DOHH2 (cell line): ENCODE results near the gene AZIN2.
A peak's percentile ranks its signal among the peaks of the same experiment; 100 is the strongest.

Experiments
- EZH2phosphoT487 ChIP-seq: fragments of 200-600 bp; sonication (generic); IDR thresholded peaks from 2 replicates; pipeline ENCODE4 v1.6.1; 2017; ENCODE audit warnings: borderline replicate concordance, mild to moderate bottlenecking, antibody characterized with exemption, low read length, moderate library complexity, mixed read lengths
- TF ChIP-seq, protein P1 (sequence below): fragments of 200-600 bp; sonication (generic); IDR thresholded peaks from one replicate; pipeline ENCODE4 v1.5.1; 2014; ENCODE audit warnings: antibody characterized with exemption, mild to moderate bottlenecking, low read depth, low read length; ENCODE audit not compliant: poor library complexity, severe bottlenecking

DNA sequence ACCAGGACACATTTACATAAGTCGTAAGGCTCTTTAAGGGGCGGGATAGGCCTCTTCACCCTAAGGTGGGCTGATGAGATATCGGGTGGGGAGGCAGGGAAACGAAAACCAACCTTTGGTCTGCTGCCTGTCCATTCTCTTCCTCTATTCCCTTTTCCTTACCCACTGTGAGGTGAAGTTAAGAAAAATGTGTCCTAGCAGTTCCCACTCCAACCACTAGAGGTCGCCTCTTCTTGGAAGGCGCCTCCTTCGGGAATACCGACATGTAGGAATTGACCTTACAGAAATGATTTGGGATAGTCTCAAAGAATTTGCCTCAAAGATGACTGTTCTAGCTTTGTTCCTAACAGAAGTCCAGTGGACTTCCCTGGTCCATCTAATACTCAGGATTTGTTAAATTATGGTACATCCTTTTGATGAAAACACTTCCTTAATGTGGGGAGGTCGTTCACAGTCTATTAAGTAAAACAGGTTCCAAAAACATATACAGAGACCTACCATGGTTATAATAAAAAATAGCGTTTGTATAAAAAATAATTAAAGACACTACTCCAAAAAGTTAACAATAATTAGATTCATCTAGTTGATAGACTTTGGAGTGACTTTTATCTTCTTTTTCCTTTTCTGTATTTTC lies 14.1 kb downstream of the AZIN2 start:
- TF ChIP-seq, protein P1, sequence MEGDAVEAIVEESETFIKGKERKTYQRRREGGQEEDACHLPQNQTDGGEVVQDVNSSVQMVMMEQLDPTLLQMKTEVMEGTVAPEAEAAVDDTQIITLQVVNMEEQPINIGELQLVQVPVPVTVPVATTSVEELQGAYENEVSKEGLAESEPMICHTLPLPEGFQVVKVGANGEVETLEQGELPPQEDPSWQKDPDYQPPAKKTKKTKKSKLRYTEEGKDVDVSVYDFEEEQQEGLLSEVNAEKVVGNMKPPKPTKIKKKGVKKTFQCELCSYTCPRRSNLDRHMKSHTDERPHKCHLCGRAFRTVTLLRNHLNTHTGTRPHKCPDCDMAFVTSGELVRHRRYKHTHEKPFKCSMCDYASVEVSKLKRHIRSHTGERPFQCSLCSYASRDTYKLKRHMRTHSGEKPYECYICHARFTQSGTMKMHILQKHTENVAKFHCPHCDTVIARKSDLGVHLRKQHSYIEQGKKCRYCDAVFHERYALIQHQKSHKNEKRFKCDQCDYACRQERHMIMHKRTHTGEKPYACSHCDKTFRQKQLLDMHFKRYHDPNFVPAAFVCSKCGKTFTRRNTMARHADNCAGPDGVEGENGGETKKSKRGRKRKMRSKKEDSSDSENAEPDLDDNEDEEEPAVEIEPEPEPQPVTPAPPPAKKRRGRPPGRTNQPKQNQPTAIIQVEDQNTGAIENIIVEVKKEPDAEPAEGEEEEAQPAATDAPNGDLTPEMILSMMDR: peak; percentile 99
- no peak for TF ChIP-seq EZH2phosphoT487
